B cell (primary cell): ENCODE measurements around the gene FTCD. TPM values are rescaled to one million over a fixed set of nuclear protein-coding genes. Genes with fewer than 3 reads are reported as not detected.

Experiments used
- ATAC-seq: fragments of 200-7000 bp; cut with Tn5 transposase; one replicate; pipeline ENCODE4 v1.10.0; 2021; ENCODE audit warnings: low read depth, mild to moderate bottlenecking, moderate number of reproducible peaks, moderate library complexity
- CTCF ChIA-PET: fragments of 350-600 bp; sonication (Branson Sonifier 250); formaldehyde crosslinking; loops from one replicate; lab custom pipeline; 2021; ENCODE audit warnings: antibody characterized with exemption, inconsistent platforms; lab: Charles Lee
- POLR2A ChIA-PET: fragments of 350-600 bp; sonication (Branson Sonifier 250); formaldehyde crosslinking; loops from one replicate; lab custom pipeline; 2021; ENCODE audit warnings: antibody characterized with exemption; lab: Charles Lee
- DNase-seq: peaks from one replicate; pipeline ENCODE4 v3.0.0; 2013
- H2AFZ ChIP-seq: 2 replicates; pipeline ENCODE4 v1.6.1; 2012; ENCODE audit warnings: mild to moderate bottlenecking, low read depth, low read length; ENCODE audit not compliant: insufficient read depth, poor library complexity, severe bottlenecking
- H3K27ac ChIP-seq, 2 donors: 1 replicate in 1 of 2; 2 replicates in 1 of 2; pipeline ENCODE4 v1.5.1; 2012 to 2013; ENCODE audit warnings: low read length in 2 of 2, mild to moderate bottlenecking in 2 of 2, moderate library complexity in 1 of 2
- H3K27me3 ChIP-seq, 4 experiments: fragments of 200-600 bp in 1 of 4; sonication (generic) in 1 of 4; replicated peaks in 1 of 4; 1 replicate in 2 of 4; 2 replicates in 2 of 4; pipeline versions ENCODE4 v1.6.1 to v1.7.0; 2013 to 2016; ENCODE audit warnings: low read length in 3 of 4, mild to moderate bottlenecking in 2 of 4, mixed read lengths in 1 of 4, moderate library complexity in 1 of 4; ENCODE audit not compliant: insufficient read depth in 4 of 4, control insufficient read depth in 3 of 4; ENCODE audit errors: control extremely low read depth in 1 of 4
- H3K36me3 ChIP-seq, 2 experiments: replicated peaks in 1 of 2; 1 replicate in 1 of 2; 2 replicates in 1 of 2; pipeline versions ENCODE4 v1.6.1 to v1.7.1; 2013; ENCODE audit warnings: low read length in 1 of 2; ENCODE audit not compliant: insufficient read depth in 2 of 2, control insufficient read depth in 1 of 2; ENCODE audit errors: control extremely low read depth in 1 of 2, extremely low read depth in 1 of 2
- H3K4me1 ChIP-seq, 2 donors: fragments of 200-600 bp in 1 of 2; sonication (generic) in 1 of 2; 1 replicate in 1 of 2; 2 replicates in 1 of 2; pipeline versions ENCODE4 v1.5.1 to v1.6.1; 2013 to 2017; ENCODE audit warnings: low read length in 2 of 2; ENCODE audit not compliant: control insufficient read depth in 2 of 2, insufficient read depth in 2 of 2
- H3K4me2 ChIP-seq: replicated peaks from 2 replicates; pipeline ENCODE3; 2012; ENCODE audit warnings: mild to moderate bottlenecking, low read depth, low read length; ENCODE audit not compliant: poor library complexity, severe bottlenecking
- H3K4me3 ChIP-seq, 5 experiments: fragments of 200-600 bp in 1 of 5; sonication (generic) in 1 of 5; 1 replicate in 3 of 5; 2 replicates in 2 of 5; pipeline versions ENCODE4 v1.5.1 to v1.7.0; 2011 to 2016; ENCODE audit warnings: low read length in 4 of 5, mild to moderate bottlenecking in 4 of 5, low read depth in 2 of 5, control low read depth in 1 of 5, moderate library complexity in 1 of 5; ENCODE audit not compliant: insufficient read depth in 1 of 5; ENCODE audit errors: control extremely low read depth in 1 of 5, extremely low read depth in 1 of 5
- H3K79me2 ChIP-seq: fragments of 200-600 bp; sonication (generic); one replicate; pipeline ENCODE4 v1.6.0; 2016; ENCODE audit warnings: low read length; ENCODE audit not compliant: control insufficient read depth, insufficient read depth
- H3K9ac ChIP-seq: fragments of 200-600 bp; sonication (generic); 2 replicates; pipeline ENCODE4 v1.6.1; 2017; ENCODE audit warnings: mild to moderate bottlenecking, low read length, moderate library complexity
- H3K9me3 ChIP-seq, 3 donors: one replicate each; pipeline versions ENCODE4 v1.6.1 to v1.7.1; 2013; ENCODE audit warnings: low read length in 2 of 3; ENCODE audit not compliant: control insufficient read depth in 2 of 3, insufficient read depth in 1 of 3; ENCODE audit errors: control extremely low read depth in 1 of 3
- H4K20me1 ChIP-seq: 2 replicates; pipeline ENCODE4 v1.6.0; 2012; ENCODE audit warnings: mild to moderate bottlenecking, low read length; ENCODE audit not compliant: insufficient read depth, control insufficient read depth, poor library complexity, severe bottlenecking
- H3K27ac Mint-ChIP-seq: one replicate; pipeline ENCODE4 v1.8.0; 2021; ENCODE audit warnings: mixed read lengths
- H3K27me3 Mint-ChIP-seq: one replicate; pipeline ENCODE4 v1.8.0; 2021; ENCODE audit warnings: mixed read lengths
- H3K4me1 Mint-ChIP-seq: one replicate; pipeline ENCODE4 v1.8.0; 2021; ENCODE audit warnings: mixed read lengths
- H3K4me3 Mint-ChIP-seq: one replicate; pipeline ENCODE4 v1.8.0; 2021; ENCODE audit warnings: mixed read lengths
- H3K9me3 Mint-ChIP-seq: one replicate; pipeline ENCODE4 v1.8.0; 2022; ENCODE audit warnings: mixed read lengths; ENCODE audit not compliant: insufficient read depth
- EZH2 ChIP-seq: IDR thresholded peaks from 2 replicates; pipeline ENCODE4 v1.6.1; 2012; ENCODE audit warnings: borderline replicate concordance, low read depth, mild to moderate bottlenecking, moderate library complexity, low read length; ENCODE audit not compliant: insufficient read depth, poor library complexity, severe bottlenecking
- WGBS: methylation state at CpG from one replicate; pipeline ENCODE4 v1.1.5; 2013; ENCODE audit warnings: missing lambda C conversion rate; ENCODE audit not compliant: insufficient coverage; 5-methylcytosine and 5-hydroxymethylcytosine counted together
- intact Hi-C: fragments of 100-400 bp; cut with micrococcal nuclease; formaldehyde crosslinking; loops from one replicate; pipeline ENCODE4 v1.10.0; 2022
- polyA plus RNA-seq: library from polyadenylated mRNA; depleted of rRNA; stranded (reverse); fragments of >200 nt; gene quantifications from 2 replicates; pipeline ENCODE4 v1.2.3, GENCODE V29; 2012
- total RNA-seq, 2 donors: library from RNA; stranded (reverse); fragments of 120-200 nt in 1 of 2; gene quantifications; 1 replicate in 1 of 2; 2 replicates in 1 of 2; pipeline versions ENCODE4 v1.2.3 to v1.2.4, GENCODE V29; 2013 to 2022
- TF ChIP-seq, protein P1 (sequence below): fragments of 200-600 bp; IDR thresholded peaks from one replicate; pipeline ENCODE4 v1.8.0; 2022; ENCODE audit warnings: antibody characterized with exemption, mild to moderate bottlenecking

FTCD gene
- total and polyA plus RNA-seq, 2 donors (not counting 1 experiment from before 2014, with no cell fraction given) = 0.22 to 0.39 TPM

DNA sequence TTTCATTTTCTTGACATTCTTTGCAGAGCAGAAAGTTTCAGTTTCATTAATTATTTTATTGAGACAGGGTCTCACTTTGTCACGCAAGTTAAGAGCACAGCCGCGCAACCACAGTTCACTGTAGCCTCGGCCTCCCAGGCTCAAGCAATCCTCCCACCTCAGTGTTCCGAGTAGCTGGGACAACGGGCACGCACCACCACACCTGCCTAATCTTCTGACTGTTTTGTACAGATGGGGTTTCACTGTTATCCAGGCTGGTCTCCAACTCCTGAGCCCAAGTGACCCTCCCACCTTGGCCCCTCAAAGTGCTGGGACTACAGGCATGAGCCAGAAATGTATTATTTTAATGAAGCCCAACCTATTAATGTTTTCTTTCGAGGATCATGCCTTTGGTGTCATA, 31.9 kb upstream of the FTCD start:
- Mint-ChIP-seq H3K4me3 (no peak overlapping the region), H3K9me3 (no peaks in the 10 kb centered on the region), H3K27ac (no peak overlapping the region), H3K27me3 (no peaks in the 10 kb centered on the region), H3K4me1 (peaks cover 6% of the 10 kb centered on the region)
- Histone ChIP-seq H3K4me3 (no peak overlapping the region), H2AFZ (no peak overlapping the region), H3K79me2 (peaks cover 3% of the 10 kb centered on the region), H3K4me1 (peaks cover 0 to 16% of the 10 kb centered on the region in 2 donors), H4K20me1 (no peaks in the 10 kb centered on the region), H3K4me2 (no peak overlapping the region), H3K27me3 (no peaks in the 10 kb centered on the region), H3K9ac (no peak overlapping the region), H3K9me3 (peaks cover 0 to 3% (median 0%) of the 10 kb centered on the region in 3 donors), H3K36me3 (no peaks in the 10 kb centered on the region), H3K27ac (no peak overlapping the region)
- ATAC-seq = no peak
- 93% methylated on average over 3 of the region's 8 CpGs for WGBS
- DNase-seq = no peak
- intact Hi-C loops = no loop called here
- TF ChIP-seq, protein P1, sequence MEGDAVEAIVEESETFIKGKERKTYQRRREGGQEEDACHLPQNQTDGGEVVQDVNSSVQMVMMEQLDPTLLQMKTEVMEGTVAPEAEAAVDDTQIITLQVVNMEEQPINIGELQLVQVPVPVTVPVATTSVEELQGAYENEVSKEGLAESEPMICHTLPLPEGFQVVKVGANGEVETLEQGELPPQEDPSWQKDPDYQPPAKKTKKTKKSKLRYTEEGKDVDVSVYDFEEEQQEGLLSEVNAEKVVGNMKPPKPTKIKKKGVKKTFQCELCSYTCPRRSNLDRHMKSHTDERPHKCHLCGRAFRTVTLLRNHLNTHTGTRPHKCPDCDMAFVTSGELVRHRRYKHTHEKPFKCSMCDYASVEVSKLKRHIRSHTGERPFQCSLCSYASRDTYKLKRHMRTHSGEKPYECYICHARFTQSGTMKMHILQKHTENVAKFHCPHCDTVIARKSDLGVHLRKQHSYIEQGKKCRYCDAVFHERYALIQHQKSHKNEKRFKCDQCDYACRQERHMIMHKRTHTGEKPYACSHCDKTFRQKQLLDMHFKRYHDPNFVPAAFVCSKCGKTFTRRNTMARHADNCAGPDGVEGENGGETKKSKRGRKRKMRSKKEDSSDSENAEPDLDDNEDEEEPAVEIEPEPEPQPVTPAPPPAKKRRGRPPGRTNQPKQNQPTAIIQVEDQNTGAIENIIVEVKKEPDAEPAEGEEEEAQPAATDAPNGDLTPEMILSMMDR = no peak
- TF ChIP-seq EZH2 = no peak
- POLR2A ChIA-PET = no interaction called here
- CTCF ChIA-PET = no interaction called here

DNA sequence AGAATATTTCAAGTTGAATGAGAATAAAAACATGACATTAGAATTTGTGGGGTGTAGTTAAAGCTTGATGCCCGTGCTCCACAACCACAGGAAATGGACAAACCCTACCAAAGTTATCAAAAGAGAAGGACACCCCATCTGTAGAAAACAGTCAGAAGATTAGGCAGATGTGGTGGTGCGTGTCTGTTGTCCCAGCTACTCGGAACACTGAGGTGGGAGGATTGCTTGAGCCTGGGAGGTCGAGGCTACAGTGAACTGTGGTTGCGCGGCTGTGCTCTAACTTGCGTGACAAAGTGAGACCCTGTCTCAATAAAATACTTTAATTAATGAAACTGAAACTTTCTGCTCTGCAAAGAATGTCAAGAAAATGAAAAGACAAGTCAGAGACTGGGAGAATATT, 30.3 kb upstream of the FTCD start:
- Mint-ChIP-seq H3K9me3 (no peaks in the 10 kb centered on the region), H3K4me1 (peaks cover 6% of the 10 kb centered on the region), H3K4me3 (peak overlapping the region; percentile 92), H3K27me3 (no peaks in the 10 kb centered on the region), H3K27ac (no peak overlapping the region)
- H3K9me3 ChIP-seq = peaks cover 0 to 3% (median 0%) of the 10 kb centered on the region in 3 donors
- H3K36me3 ChIP-seq = no peaks in the 10 kb centered on the region
- no peak for TF ChIP-seq EZH2
- TF ChIP-seq, protein P1 = no peak
- H4K20me1 ChIP-seq = no peaks in the 10 kb centered on the region
- intact Hi-C loops = loop anchor here (1.0 kb wide), 1 partner anchor 101 kb away; the partner anchor contains the start of gene YBEY
- ATAC-seq (no peak), DNase-seq (peak; percentile 4)
- peak overlapping the region; percentile 72 for H3K4me2 ChIP-seq
- peaks cover 0 to 16% of the 10 kb centered on the region in 2 donors for H3K4me1 ChIP-seq
- H3K4me3 ChIP-seq = peak overlapping the region in 1 of 5 experiments; percentile 76
- no peak overlapping the region for H3K27ac ChIP-seq
- ChIA-PET POLR2A (no interaction called here), CTCF (no interaction called here)
- 80% methylated on average over 1 of the region's 7 CpGs for WGBS
- H3K27me3 ChIP-seq = no peaks in the 10 kb centered on the region
- peaks cover 3% of the 10 kb centered on the region for H3K79me2 ChIP-seq
- no peak overlapping the region for H2AFZ ChIP-seq
- H3K9ac ChIP-seq = peak overlapping the region; percentile 64
